ENCODE data around the gene RALA.

GRCh38 chr7:39644170-39644569 lies 20.8 kb downstream of the RALA start:
- TF ChIP-seq ZSCAN21 (CRISPR knock-in tag; IDR thresholded peaks at IDR 0.05; ENCODE audit: borderline replicate concordance) (no peak), EP300 (IDR thresholded peaks at IDR 0.05; ENCODE audit: low read depth in 2 of 2, low read length in 2 of 2) (no peak), EP300 (CRISPR knock-in tag; IDR thresholded peaks at IDR 0.05; ENCODE audit: borderline replicate concordance) (no peak), CTCF (CRISPR knock-in tag; IDR thresholded peaks at IDR 0.05) (no peak), NFE2L1 (CRISPR knock-in tag; IDR thresholded peaks at IDR 0.05; ENCODE audit: borderline replicate concordance) (no peak), ZNF7 (CRISPR knock-in tag; IDR thresholded peaks at IDR 0.05) (no peak)
